WTC11 (cell line): ENCODE results near the gene GDPD3.

Experiments
- ARID4B ChIP-seq: sonication (generic); formaldehyde crosslinking; IDR thresholded peaks from 2 replicates; pipeline ENCODE4 v1.8.0; 2023; ENCODE audit warnings: missing genetic modification reagents, mild to moderate bottlenecking, borderline replicate concordance
- CTCF ChIP-seq: fragments of 200-600 bp; IDR thresholded peaks from 2 replicates; pipeline ENCODE4 v1.8.0; 2022; ENCODE audit warnings: antibody characterized with exemption
- ESRRA ChIP-seq: sonication (generic); formaldehyde crosslinking; IDR thresholded peaks from 2 replicates; pipeline ENCODE4 v1.8.1; 2022; ENCODE audit warnings: mild to moderate bottlenecking, missing genetic modification reagents, borderline replicate concordance
- FOXJ3 ChIP-seq: sonication (generic); formaldehyde crosslinking; IDR thresholded peaks from 2 replicates; pipeline ENCODE4 v1.9.0; 2021; ENCODE audit warnings: missing genetic modification reagents, mild to moderate bottlenecking, borderline replicate concordance
- JUN ChIP-seq: sonication (generic); formaldehyde crosslinking; IDR thresholded peaks from 2 replicates; pipeline ENCODE4 v1.8.0; 2023; ENCODE audit warnings: mild to moderate bottlenecking, missing genetic modification reagents
- NFYB ChIP-seq: sonication (generic); formaldehyde crosslinking; conservative IDR thresholded peaks from 2 replicates; pipeline ENCODE4 v1.8.0; 2022; ENCODE audit warnings: low read depth, missing genetic modification reagents
- PRDM15 ChIP-seq: sonication (generic); formaldehyde crosslinking; IDR thresholded peaks from 2 replicates; pipeline ENCODE4 v1.8.0; 2022; ENCODE audit warnings: missing genetic modification reagents
- PREB ChIP-seq: sonication (generic); formaldehyde crosslinking; IDR thresholded peaks from 2 replicates; pipeline ENCODE4 v1.8.1; 2022; ENCODE audit warnings: mild to moderate bottlenecking, missing genetic modification reagents, moderate library complexity, borderline replicate concordance
- SMAD3 ChIP-seq: sonication (generic); formaldehyde crosslinking; IDR thresholded peaks from 2 replicates; pipeline ENCODE4 v1.8.0; 2022; ENCODE audit warnings: missing genetic modification reagents, mild to moderate bottlenecking, borderline replicate concordance
- STAT6 ChIP-seq: sonication (generic); formaldehyde crosslinking; conservative IDR thresholded peaks from 2 replicates; pipeline ENCODE4 v1.8.1; 2023; ENCODE audit warnings: mild to moderate bottlenecking, low read depth, missing genetic modification reagents, moderate library complexity
- ZNF121 ChIP-seq: sonication (generic); formaldehyde crosslinking; IDR thresholded peaks from 2 replicates; pipeline ENCODE4 v1.8.0; 2023; ENCODE audit warnings: missing genetic modification reagents
- ZNF416 ChIP-seq: fragments of 250-450 bp; sonication (Bioruptor Pico); IDR thresholded peaks from 2 replicates; pipeline ENCODE4 v1.9.0; 2021; ENCODE audit warnings: mild to moderate bottlenecking, inconsistent platforms
- TF ChIP-seq, protein P1 (sequence below): sonication (generic); formaldehyde crosslinking; IDR thresholded peaks from 2 replicates; pipeline ENCODE4 v1.8.0; 2023; ENCODE audit warnings: mild to moderate bottlenecking, missing genetic modification reagents
- TF ChIP-seq, protein P2 (sequence below): sonication (generic); formaldehyde crosslinking; IDR thresholded peaks from 2 replicates; pipeline ENCODE4 v1.8.1; 2023; ENCODE audit warnings: mild to moderate bottlenecking, missing genetic modification reagents, moderate library complexity

GRCh38 chr16:30132591-30132990 lies 19.3 kb upstream of the GDPD3 start:
- TF ChIP-seq STAT6 (CRISPR knock-in tag), result no peak
- no peak for TF ChIP-seq CTCF
- TF ChIP-seq JUN (CRISPR knock-in tag), result no peak
- TF ChIP-seq PREB, result no peak
- TF ChIP-seq ARID4B (CRISPR knock-in tag), result no peak
- no peak for TF ChIP-seq PRDM15 (CRISPR knock-in tag)
- no peak for TF ChIP-seq ZNF416 (CRISPR knock-in tag)
- TF ChIP-seq, protein P1, sequence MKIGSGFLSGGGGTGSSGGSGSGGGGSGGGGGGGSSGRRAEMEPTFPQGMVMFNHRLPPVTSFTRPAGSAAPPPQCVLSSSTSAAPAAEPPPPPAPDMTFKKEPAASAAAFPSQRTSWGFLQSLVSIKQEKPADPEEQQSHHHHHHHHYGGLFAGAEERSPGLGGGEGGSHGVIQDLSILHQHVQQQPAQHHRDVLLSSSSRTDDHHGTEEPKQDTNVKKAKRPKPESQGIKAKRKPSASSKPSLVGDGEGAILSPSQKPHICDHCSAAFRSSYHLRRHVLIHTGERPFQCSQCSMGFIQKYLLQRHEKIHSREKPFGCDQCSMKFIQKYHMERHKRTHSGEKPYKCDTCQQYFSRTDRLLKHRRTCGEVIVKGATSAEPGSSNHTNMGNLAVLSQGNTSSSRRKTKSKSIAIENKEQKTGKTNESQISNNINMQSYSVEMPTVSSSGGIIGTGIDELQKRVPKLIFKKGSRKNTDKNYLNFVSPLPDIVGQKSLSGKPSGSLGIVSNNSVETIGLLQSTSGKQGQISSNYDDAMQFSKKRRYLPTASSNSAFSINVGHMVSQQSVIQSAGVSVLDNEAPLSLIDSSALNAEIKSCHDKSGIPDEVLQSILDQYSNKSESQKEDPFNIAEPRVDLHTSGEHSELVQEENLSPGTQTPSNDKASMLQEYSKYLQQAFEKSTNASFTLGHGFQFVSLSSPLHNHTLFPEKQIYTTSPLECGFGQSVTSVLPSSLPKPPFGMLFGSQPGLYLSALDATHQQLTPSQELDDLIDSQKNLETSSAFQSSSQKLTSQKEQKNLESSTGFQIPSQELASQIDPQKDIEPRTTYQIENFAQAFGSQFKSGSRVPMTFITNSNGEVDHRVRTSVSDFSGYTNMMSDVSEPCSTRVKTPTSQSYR (CRISPR knock-in tag), result no peak
- no peak for TF ChIP-seq NFYB (CRISPR knock-in tag)
- no peak for TF ChIP-seq ZNF121 (CRISPR knock-in tag)
- TF ChIP-seq, protein P2, sequence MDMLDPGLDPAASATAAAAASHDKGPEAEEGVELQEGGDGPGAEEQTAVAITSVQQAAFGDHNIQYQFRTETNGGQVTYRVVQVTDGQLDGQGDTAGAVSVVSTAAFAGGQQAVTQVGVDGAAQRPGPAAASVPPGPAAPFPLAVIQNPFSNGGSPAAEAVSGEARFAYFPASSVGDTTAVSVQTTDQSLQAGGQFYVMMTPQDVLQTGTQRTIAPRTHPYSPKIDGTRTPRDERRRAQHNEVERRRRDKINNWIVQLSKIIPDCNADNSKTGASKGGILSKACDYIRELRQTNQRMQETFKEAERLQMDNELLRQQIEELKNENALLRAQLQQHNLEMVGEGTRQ (CRISPR knock-in tag), result no peak
- TF ChIP-seq ESRRA, result no peak
- no peak for TF ChIP-seq FOXJ3 (CRISPR knock-in tag)
- TF ChIP-seq SMAD3, result no peak
